ENCODE results near the gene UBTF. TPM values are rescaled to one million over a fixed set of nuclear protein-coding genes. Genes with fewer than 3 reads are reported as not detected.

Gene UBTF
- total and polyA plus RNA-seq, 9 of the 15 experiments (the other 6 are each of a cell fraction or from before 2014, with no cell fraction given) = 1.2 to 113 (median 83.6) TPM

DNA sequence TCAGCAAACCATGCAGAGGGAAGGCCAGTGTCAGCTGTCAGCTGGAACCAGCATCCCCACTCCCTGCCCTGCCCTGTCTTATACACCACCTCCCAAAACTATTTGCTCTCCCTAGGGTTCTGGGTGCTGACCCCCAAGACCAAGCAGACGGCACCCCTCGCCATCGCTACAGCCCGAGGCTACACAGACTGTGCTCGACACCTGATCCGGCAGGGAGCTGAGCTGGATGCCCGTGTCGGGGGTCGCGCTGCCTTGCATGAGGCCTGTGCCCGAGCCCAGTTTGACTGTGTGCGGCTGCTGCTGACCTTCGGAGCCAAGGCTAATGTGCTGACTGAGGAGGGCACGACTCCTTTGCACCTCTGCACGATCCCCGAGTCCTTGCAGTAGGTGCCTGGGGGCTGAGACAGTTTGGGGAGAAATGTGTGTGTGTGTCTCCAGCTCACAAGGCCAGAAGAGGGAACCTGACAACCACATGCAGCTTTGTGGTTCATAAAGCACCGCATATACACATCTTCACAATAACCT, 47.5 kb downstream of the UBTF start:
- Histone ChIP-seq H3K79me2 (ENCODE audit: control insufficient read depth, insufficient read depth, low read length) (no peaks in the 10 kb centered on the region), H3K36me3 (ENCODE audit: control insufficient read depth, insufficient read depth, low read length) (peaks cover 10% of the 10 kb centered on the region; the same call in 1 of the 3 replicates), H4K20me1 (replicated peaks; ENCODE audit: control insufficient read depth, insufficient read depth, low read length) (no peaks in the 10 kb centered on the region), H3K4me3 (no peak overlapping the region), H3K27ac (ENCODE audit: extremely low read depth, low read depth, low read length) (no peak overlapping the region), H2AFZ (ENCODE audit: low read depth, low read length) (no peak overlapping the region), H3K27me3 (ENCODE audit: control insufficient read depth in 2 of 2, insufficient read depth in 2 of 2, low read length in 2 of 2) (no peaks in the 10 kb centered on the region), H3K4me1 (replicated peaks in 1 of 2; ENCODE audit: control insufficient read depth in 2 of 2, insufficient read depth in 2 of 2, low read length in 2 of 2) (peaks cover 13 to 31% of the 10 kb centered on the region in 2 experiments; a peak in 4 of 5 replicates), H3K4me2 (ENCODE audit: insufficient read depth, low read length) (no peak overlapping the region), H3K9me3 (replicated peaks; ENCODE audit: control insufficient read depth, insufficient read depth, low read depth, low read length) (no peaks in the 10 kb centered on the region), H3K9me1 (ENCODE audit: control insufficient read depth, insufficient read depth, low read length) (no peaks in the 10 kb centered on the region), H3K9ac (ENCODE audit: insufficient read depth in 1 of 2, low read depth in 2 of 2, low read length in 2 of 2) (no peak overlapping the region)
- in situ Hi-C loops (cut with MboI) (no loop called here), intact Hi-C loops (cut with micrococcal nuclease) (no loop called here)
- DNase-seq (ENCODE audit: extremely low read depth in 1 of 4, low spot score in 3 of 4) (no peak), FAIRE-seq (no peak), ATAC-seq (no peak)
- POLR2A ChIA-PET = interaction anchor here (0.6 to 3.6 kb wide), 5 partner anchors 13 to 287 kb away, joined by 3 to 35 read pairs (median 4); partner anchors contain the start of gene TMUB2
- CTCF ChIA-PET (ENCODE audit: low intra/inter-chr PET ratio) = interaction anchor here (0.6 kb wide), 1 partner anchor 257 kb away, joined by 3 read pairs; no protein-coding TSS in a partner anchor
- no TSS peak for BruUV-seq (replicated peaks)
- TF ChIP-seq NELFE (IDR thresholded peaks at IDR 0.05; ENCODE audit: insufficient read depth, insufficient read length) (no peak), ZNF354B (CRISPR knock-in tag; IDR thresholded peaks at IDR 0.05) (no peak), POLR2G (IDR thresholded peaks at IDR 0.05; ENCODE audit: low read depth, low read length) (peak; percentile 76), ZFP30 (CRISPR knock-in tag; IDR thresholded peaks at IDR 0.05; ENCODE audit: borderline replicate concordance) (no peak), POLR2A (conservative IDR thresholded peaks at IDR 0.05) (peak; percentile 36; the same call in 1 of the 2 replicates), ZNF384 (IDR thresholded peaks at IDR 0.05; ENCODE audit: low read depth, low read length) (no peak), ZNF408 (CRISPR knock-in tag; IDR thresholded peaks at IDR 0.05; ENCODE audit: low read depth) (no peak)
- WGBS (ENCODE audit: insufficient coverage, low coverage, missing lambda C conversion rate) = 78% methylated on average over 15 of the region's 17 CpGs

Data from K562 (cell line).